ENCODE data around the gene TPPP.

Gene TPPP

DNA sequence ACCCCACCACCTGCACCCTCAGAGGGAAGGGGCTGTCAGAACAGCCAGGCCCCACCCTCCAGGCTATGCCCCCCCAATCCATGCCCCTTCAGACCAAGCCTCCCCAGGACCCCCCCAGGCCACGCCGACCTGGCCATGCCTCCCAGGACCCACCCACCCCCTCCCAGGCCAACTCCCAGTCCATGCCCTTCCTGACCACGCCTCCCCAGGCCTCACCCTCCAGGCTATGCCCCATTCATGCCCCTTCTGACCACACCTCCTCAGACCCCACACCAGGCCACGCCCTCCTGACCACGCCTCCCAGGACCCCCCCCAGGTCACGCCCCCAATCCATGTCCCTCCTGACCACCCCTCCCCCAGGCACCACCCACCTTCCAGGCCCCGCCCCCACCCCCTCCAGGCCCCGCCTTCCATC is 27.6 kb downstream of the TPPP start:
- H3K9me2 ChIP-seq (replicated peaks; ENCODE audit: control insufficient read depth, low read length): no peaks in the 10 kb centered on the region
- no peaks in the 10 kb centered on the region for H3K9me3 ChIP-seq (ENCODE audit: control insufficient read depth, insufficient read depth, low read length)
- H3K27me3 ChIP-seq (ENCODE audit: control insufficient read depth, low read length): no peaks in the 10 kb centered on the region
- H3K4me3 ChIP-seq (ENCODE audit: low read length): no peak overlapping the region
- no peak overlapping the region for H3K27ac ChIP-seq (ENCODE audit: low read depth, low read length)
- no peaks in the 10 kb centered on the region for H3F3A ChIP-seq (ENCODE audit: control insufficient read depth, insufficient read depth)
- H4K20me1 ChIP-seq (ENCODE audit: control insufficient read depth, insufficient read depth, low read depth, low read length): no peaks in the 10 kb centered on the region
- no peak for TF ChIP-seq EZH2phosphoT487 (IDR thresholded peaks at IDR 0.05; ENCODE audit: borderline replicate concordance, low read length)
- TF ChIP-seq, protein P1, sequence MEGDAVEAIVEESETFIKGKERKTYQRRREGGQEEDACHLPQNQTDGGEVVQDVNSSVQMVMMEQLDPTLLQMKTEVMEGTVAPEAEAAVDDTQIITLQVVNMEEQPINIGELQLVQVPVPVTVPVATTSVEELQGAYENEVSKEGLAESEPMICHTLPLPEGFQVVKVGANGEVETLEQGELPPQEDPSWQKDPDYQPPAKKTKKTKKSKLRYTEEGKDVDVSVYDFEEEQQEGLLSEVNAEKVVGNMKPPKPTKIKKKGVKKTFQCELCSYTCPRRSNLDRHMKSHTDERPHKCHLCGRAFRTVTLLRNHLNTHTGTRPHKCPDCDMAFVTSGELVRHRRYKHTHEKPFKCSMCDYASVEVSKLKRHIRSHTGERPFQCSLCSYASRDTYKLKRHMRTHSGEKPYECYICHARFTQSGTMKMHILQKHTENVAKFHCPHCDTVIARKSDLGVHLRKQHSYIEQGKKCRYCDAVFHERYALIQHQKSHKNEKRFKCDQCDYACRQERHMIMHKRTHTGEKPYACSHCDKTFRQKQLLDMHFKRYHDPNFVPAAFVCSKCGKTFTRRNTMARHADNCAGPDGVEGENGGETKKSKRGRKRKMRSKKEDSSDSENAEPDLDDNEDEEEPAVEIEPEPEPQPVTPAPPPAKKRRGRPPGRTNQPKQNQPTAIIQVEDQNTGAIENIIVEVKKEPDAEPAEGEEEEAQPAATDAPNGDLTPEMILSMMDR (IDR thresholded peaks at IDR 0.05; ENCODE audit: low read depth, low read length, poor library complexity, severe bottlenecking): no peak
- no peaks in the 10 kb centered on the region for H3K79me2 ChIP-seq (ENCODE audit: control insufficient read depth, low read length)
- no peak overlapping the region for H3K4me2 ChIP-seq (ENCODE audit: low read length)
- no peaks in the 10 kb centered on the region for H3K4me1 ChIP-seq (ENCODE audit: control insufficient read depth, low read length)
- peaks cover 33% of the 10 kb centered on the region for H3K36me3 ChIP-seq (ENCODE audit: control insufficient read depth, low read length)

DNA sequence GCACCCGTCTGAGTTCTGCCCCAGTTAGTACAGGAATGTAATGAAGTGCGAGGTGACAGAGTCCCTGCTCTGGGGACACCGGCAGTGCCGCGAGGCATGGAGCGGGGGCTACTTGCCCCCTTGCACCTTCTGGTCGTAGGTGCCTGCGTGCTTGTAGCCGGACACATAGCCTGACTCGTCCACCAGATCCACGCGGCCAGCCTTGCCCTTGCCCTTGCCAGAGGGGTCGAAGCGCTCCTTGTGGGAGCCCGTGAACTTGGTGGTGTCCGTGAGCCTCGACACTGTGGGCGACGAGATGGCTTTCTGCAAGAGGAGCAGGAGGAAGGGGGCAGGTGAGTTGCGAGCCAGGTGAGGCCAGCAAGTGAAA is 28.2 kb downstream of the TPPP start:
- no peaks in the 10 kb centered on the region for H3F3A ChIP-seq (ENCODE audit: control insufficient read depth, insufficient read depth)
- peaks cover 37% of the 10 kb centered on the region for H3K36me3 ChIP-seq (ENCODE audit: control insufficient read depth, low read length)
- no peaks in the 10 kb centered on the region for H4K20me1 ChIP-seq (ENCODE audit: control insufficient read depth, insufficient read depth, low read depth, low read length)
- no peak for TF ChIP-seq EZH2phosphoT487 (IDR thresholded peaks at IDR 0.05; ENCODE audit: borderline replicate concordance, low read length)
- TF ChIP-seq, protein P1 (IDR thresholded peaks at IDR 0.05; ENCODE audit: low read depth, low read length, poor library complexity, severe bottlenecking): no peak
- H3K4me1 ChIP-seq (ENCODE audit: control insufficient read depth, low read length): no peaks in the 10 kb centered on the region
- H3K79me2 ChIP-seq (ENCODE audit: control insufficient read depth, low read length): no peaks in the 10 kb centered on the region
- H3K27ac ChIP-seq (ENCODE audit: low read depth, low read length): no peak overlapping the region
- no peaks in the 10 kb centered on the region for H3K27me3 ChIP-seq (ENCODE audit: control insufficient read depth, low read length)
- no peaks in the 10 kb centered on the region for H3K9me3 ChIP-seq (ENCODE audit: control insufficient read depth, insufficient read depth, low read length)
- H3K4me2 ChIP-seq (ENCODE audit: low read length): no peak overlapping the region
- H3K9me2 ChIP-seq (replicated peaks; ENCODE audit: control insufficient read depth, low read length): no peaks in the 10 kb centered on the region
- H3K4me3 ChIP-seq (ENCODE audit: low read length): no peak overlapping the region

DNA sequence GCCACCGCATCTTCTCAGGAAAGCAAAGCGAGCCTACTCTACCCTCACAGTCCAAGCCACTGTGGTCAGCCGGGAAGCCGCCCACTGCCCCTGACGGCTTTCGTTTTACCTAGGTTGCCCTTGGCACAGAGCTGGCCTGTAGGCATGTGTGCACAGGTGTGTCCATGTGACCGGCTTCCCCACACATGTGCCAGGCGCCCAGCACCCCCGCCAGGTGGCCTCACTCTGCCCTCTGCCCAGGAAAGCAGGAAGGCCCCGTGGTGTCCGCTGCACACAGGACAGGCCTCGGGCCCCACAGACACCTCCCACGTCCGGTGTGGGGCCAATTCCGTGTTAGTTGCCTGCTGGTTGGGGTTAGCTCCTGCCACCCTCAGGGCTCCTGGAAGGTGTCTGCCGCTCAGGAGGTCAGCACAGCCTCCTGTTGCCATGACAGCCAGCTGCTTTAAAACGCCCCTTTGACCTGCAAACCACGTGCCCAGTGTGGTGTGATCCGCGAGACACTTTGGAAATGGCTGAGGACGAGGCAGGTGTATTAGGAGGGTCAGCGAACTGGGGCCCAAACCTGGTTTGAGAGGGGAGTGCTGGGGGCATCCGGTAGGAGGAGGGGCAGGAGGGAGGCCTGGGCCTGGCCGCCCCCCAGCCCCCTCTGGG is 28.7 kb downstream of the TPPP start:
- no peaks in the 10 kb centered on the region for H3K9me3 ChIP-seq (ENCODE audit: control insufficient read depth, insufficient read depth, low read length)
- H3K27me3 ChIP-seq (ENCODE audit: control insufficient read depth, low read length): no peaks in the 10 kb centered on the region
- H3K36me3 ChIP-seq (ENCODE audit: control insufficient read depth, low read length): peaks cover 42% of the 10 kb centered on the region
- TF ChIP-seq, protein P1 (IDR thresholded peaks at IDR 0.05; ENCODE audit: low read depth, low read length, poor library complexity, severe bottlenecking): no peak
- no peak for TF ChIP-seq EZH2phosphoT487 (IDR thresholded peaks at IDR 0.05; ENCODE audit: borderline replicate concordance, low read length)
- no peak overlapping the region for H3K4me2 ChIP-seq (ENCODE audit: low read length)
- no peak overlapping the region for H3K4me3 ChIP-seq (ENCODE audit: low read length)
- H3K9me2 ChIP-seq (replicated peaks; ENCODE audit: control insufficient read depth, low read length): no peaks in the 10 kb centered on the region
- H3K4me1 ChIP-seq (ENCODE audit: control insufficient read depth, low read length): no peaks in the 10 kb centered on the region
- no peak overlapping the region for H3K27ac ChIP-seq (ENCODE audit: low read depth, low read length)
- H4K20me1 ChIP-seq (ENCODE audit: control insufficient read depth, insufficient read depth, low read depth, low read length): no peaks in the 10 kb centered on the region
- no peaks in the 10 kb centered on the region for H3K79me2 ChIP-seq (ENCODE audit: control insufficient read depth, low read length)
- no peaks in the 10 kb centered on the region for H3F3A ChIP-seq (ENCODE audit: control insufficient read depth, insufficient read depth)

All from DOHH2 (cell line).